ENCODE data around the gene PDZD2. TPM values are rescaled to one million over a fixed set of nuclear protein-coding genes. Genes with fewer than 3 reads are reported as not detected.

PDZD2 gene
- total RNA-seq, 1 experiment from 2014 or later = 2.1 TPM

DNA sequence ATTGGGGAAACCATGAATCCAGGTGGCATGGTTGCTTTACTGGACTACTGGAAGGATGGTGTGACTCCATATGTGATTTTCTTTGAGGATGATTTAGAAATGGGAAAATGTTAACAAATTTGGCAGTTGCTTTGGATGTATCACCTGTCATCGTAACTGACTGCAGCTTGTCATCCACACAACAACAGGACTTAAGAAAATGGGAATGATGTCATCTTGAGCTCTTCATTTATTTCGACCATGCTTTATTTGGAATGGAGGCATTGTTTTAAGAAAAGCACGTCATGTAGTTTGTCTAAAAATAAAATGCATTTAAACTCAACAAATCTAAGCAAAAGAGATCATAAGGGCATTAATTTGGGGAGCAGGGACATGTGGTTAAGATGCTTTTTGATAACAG lies 270.1 kb downstream of the PDZD2 start:
- Histone ChIP-seq H3K4me3 (ENCODE audit: insufficient read depth, low read depth, low read length) (no peak overlapping the region), H3K27me3 (ENCODE audit: control insufficient read depth, insufficient read depth, low read length) (no peaks in the 10 kb centered on the region), H3K36me3 (replicated peaks; ENCODE audit: control insufficient read depth, insufficient read depth, low read length) (no peaks in the 10 kb centered on the region)
- DNase-seq = no peak

DNA sequence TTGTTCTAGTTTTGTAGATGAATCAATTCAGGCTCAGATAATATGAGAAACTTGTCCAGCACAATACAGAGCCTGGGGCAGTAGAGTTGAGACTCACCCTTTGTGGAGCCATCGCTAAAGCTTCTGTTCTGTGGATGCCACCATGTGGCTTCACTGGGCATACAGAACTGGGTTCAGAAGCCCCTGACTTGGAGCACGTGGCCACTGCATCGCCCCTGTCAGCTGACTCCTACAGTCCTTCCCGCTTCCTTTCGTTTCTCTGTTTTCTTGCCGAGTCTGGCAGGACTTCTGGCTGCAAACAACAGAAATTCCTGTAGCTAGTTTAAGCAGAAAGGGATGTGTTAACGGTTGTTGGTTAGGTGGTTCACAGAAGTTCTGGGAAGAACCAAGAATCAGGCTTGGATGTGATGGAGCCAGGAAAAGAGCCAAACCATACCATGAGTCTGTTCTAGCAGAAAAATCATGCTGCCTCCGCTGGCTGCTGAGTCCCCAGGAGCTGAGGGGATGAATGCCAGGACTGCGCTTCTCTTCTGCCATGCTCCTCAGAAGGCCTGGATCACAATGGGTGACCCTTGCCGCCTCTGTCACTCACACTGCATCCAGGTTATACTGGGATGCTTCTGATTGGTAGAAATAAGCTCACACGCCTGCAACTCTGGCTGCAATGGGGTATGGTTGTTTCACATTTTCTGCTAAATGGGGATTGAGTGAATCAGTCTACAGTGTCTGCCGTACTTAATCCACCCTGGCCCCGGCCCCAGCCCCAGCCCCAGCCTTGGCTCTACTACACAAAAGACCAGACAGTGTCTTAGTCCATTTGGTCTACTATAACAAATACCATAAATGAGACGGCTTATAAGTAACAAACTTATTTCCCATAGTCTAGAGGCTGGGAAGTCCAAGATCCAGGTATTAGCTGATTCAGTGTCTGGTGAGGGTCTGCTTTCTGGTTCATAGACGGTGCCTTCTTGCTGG lies 272.6 kb downstream of the PDZD2 start:
- DNase-seq = no peak
- Histone ChIP-seq H3K36me3 (replicated peaks; ENCODE audit: control insufficient read depth, insufficient read depth, low read length) (no peaks in the 10 kb centered on the region), H3K4me3 (ENCODE audit: insufficient read depth, low read depth, low read length) (no peak overlapping the region), H3K27me3 (ENCODE audit: control insufficient read depth, insufficient read depth, low read length) (no peaks in the 10 kb centered on the region)

DNA sequence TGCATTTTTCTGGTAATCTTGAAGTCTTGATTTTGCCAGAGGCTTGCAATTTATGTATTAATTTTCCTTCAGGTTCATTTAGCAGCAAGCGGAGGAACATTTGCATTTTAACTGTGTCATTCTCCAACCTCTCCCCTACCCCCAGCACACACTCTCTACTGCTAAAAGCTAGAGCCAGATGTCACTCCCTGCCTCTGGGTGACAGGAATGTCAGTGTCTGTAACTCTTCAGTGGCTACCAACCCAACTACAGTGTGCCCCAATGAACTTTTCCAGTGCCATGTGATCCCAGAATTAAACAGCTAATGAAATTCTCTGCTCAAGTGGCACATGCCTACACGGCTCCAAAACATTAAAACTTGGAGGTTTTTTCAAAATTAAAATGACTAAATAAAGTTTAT lies 274.9 kb downstream of the PDZD2 start:
- no peak for DNase-seq
- H3K4me3 ChIP-seq (ENCODE audit: insufficient read depth, low read depth, low read length) = no peak overlapping the region
- H3K36me3 ChIP-seq (replicated peaks; ENCODE audit: control insufficient read depth, insufficient read depth, low read length) = no peaks in the 10 kb centered on the region
- H3K27me3 ChIP-seq (ENCODE audit: control insufficient read depth, insufficient read depth, low read length) = no peaks in the 10 kb centered on the region

DNA sequence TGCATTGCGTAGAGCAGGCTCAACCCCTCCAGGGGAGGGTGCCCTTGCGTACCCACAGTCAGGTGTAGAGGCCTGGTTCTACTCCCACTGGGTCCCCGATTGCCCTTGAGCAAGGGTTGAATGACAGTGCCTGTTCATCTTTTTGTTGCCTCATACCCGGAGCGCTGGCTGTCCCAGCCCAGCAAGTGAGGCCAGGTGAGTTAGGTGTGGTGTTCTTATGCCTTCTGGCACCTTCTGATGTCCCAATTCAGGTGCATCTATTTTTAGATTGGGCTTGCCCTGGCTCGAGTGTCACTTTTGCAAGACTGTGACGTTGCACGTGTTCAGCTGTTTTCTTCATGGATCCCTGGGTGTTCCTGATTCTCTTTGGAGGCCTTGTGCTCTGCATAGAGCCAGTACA lies 277.4 kb downstream of the PDZD2 start:
- H3K27me3 ChIP-seq (ENCODE audit: control insufficient read depth, insufficient read depth, low read length) = no peaks in the 10 kb centered on the region
- H3K36me3 ChIP-seq (replicated peaks; ENCODE audit: control insufficient read depth, insufficient read depth, low read length) = no peaks in the 10 kb centered on the region
- H3K4me3 ChIP-seq (ENCODE audit: insufficient read depth, low read depth, low read length) = no peak overlapping the region
- DNase-seq = no peak

DNA sequence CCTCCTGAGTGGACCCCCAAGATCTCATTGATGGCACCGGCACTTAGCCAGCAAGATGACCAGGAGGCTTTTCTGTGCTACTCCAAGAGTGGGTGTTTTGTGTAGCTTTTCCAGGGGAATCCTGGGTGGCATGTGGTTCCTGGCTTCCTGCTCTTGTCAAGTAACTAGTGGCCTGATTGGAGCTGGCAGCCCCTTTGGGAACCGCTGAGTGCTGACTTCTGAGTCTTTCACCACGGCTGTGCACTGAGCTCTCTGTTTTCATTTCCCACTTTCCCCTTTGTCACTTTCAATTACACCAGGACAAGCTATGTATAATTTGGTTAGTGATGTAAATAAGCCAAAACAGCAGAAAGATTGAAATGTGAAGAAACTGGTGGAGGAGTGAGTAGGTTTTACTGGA lies 279.8 kb downstream of the PDZD2 start:
- DNase-seq = no peak
- Histone ChIP-seq H3K27me3 (ENCODE audit: control insufficient read depth, insufficient read depth, low read length) (no peaks in the 10 kb centered on the region), H3K4me3 (ENCODE audit: insufficient read depth, low read depth, low read length) (no peak overlapping the region), H3K36me3 (replicated peaks; ENCODE audit: control insufficient read depth, insufficient read depth, low read length) (no peaks in the 10 kb centered on the region; the same call in 1 of the 2 replicates)

DNA sequence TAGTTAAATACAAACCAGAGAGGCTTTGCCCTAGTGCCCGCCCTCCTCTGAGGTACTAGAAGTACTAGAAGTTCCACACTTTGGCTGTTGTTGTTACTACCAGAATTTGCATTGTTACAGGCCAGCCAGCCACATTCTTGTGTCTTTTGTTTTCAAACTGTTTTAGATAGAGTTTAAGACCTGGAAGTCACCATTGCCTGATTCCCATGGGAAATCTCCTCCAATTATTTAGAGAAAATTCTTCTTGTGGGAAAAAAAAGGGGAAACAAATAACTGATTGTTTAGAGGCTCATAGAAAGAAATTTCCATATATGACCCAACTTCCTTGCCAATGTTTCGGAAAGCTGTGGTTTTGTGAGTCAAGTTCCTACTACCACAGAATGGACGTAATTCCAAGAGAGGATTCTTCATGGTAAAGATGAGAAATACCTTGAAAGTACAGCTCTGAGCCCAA lies 282.9 kb downstream of the PDZD2 start:
- H3K4me3 ChIP-seq (ENCODE audit: insufficient read depth, low read depth, low read length) = no peak overlapping the region
- no peak for DNase-seq
- H3K27me3 ChIP-seq (ENCODE audit: control insufficient read depth, insufficient read depth, low read length) = no peaks in the 10 kb centered on the region

DNA sequence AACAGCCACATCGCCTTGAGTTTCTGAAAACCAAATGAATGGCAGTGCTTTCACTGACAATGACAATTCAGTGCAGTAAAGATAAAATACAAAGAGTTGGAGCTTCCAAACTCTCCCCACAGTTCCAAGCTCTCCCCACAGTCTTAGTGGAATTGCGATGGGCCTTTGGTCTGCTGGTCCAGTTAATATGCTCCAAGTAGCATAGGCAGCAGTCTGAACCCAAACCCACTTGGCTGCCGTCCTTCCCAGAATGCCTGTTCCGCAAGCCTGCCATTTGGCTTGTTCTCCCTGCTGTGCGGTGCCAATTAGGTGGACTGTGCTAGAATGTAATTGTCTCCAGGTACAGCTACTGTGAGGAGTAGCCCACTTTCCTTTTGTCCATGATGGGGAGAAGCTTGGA lies 285.1 kb downstream of the PDZD2 start:
- H3K4me3 ChIP-seq (ENCODE audit: insufficient read depth, low read depth, low read length) = no peak overlapping the region
- DNase-seq = no peak
- no peaks in the 10 kb centered on the region; the same call in 1 of the 2 replicates for H3K36me3 ChIP-seq (replicated peaks; ENCODE audit: control insufficient read depth, insufficient read depth, low read length)
- H3K27me3 ChIP-seq (ENCODE audit: control insufficient read depth, insufficient read depth, low read length) = no peaks in the 10 kb centered on the region

More for the DNA sequence above, 282.9 kb downstream of the PDZD2 start:
- H3K36me3 ChIP-seq (replicated peaks; ENCODE audit: control insufficient read depth, insufficient read depth, low read length) = no peaks in the 10 kb centered on the region; the same call in 1 of the 2 replicates

DNA sequence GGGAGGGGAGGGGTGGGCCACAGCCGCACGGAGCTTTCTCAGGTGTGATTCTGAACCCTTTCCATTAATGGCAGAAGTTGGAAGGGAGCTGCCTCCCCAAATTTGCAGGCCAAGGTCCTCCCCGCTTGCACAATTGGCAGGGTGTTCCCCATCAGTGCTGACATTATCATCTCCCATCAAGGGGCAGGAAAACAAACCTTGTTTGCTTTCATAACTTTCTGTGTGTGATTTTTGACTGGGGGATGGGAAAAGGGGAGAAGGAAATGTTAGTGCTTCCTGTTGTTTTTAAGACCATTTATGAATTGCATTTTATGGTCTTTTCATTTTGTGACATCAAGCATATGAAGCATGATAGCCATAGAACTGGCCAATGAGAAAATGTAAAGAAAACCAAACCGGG lies 292.9 kb downstream of the PDZD2 start:
- no peak for DNase-seq
- no peaks in the 10 kb centered on the region for H3K27me3 ChIP-seq (ENCODE audit: control insufficient read depth, insufficient read depth, low read length)
- no peak overlapping the region for H3K4me3 ChIP-seq (ENCODE audit: insufficient read depth, low read depth, low read length)
- no peaks in the 10 kb centered on the region for H3K36me3 ChIP-seq (replicated peaks; ENCODE audit: control insufficient read depth, insufficient read depth, low read length)

DNA sequence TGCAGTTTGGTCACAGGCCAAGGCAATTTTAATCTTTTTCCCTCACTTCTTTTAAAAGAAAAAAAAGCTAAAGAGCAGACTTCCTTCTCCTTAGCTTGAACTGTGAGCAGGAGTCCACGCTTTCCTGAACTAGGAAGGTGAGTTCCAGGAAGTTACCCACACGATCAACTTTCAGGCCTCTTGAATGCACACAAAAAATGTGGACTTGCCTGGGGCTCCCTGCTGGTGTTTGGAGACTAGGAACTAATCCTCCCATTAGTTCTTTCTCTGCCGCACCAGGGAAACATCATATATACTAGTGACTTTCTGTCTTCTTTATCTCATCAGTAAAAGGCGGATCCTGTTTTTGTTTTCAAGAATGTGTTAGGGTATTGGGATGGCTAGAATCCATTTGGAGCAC lies 295.2 kb downstream of the PDZD2 start:
- no peak overlapping the region for H3K4me3 ChIP-seq (ENCODE audit: insufficient read depth, low read depth, low read length)
- no peaks in the 10 kb centered on the region for H3K36me3 ChIP-seq (replicated peaks; ENCODE audit: control insufficient read depth, insufficient read depth, low read length)
- no peaks in the 10 kb centered on the region for H3K27me3 ChIP-seq (ENCODE audit: control insufficient read depth, insufficient read depth, low read length)
- DNase-seq = no peak

DNA sequence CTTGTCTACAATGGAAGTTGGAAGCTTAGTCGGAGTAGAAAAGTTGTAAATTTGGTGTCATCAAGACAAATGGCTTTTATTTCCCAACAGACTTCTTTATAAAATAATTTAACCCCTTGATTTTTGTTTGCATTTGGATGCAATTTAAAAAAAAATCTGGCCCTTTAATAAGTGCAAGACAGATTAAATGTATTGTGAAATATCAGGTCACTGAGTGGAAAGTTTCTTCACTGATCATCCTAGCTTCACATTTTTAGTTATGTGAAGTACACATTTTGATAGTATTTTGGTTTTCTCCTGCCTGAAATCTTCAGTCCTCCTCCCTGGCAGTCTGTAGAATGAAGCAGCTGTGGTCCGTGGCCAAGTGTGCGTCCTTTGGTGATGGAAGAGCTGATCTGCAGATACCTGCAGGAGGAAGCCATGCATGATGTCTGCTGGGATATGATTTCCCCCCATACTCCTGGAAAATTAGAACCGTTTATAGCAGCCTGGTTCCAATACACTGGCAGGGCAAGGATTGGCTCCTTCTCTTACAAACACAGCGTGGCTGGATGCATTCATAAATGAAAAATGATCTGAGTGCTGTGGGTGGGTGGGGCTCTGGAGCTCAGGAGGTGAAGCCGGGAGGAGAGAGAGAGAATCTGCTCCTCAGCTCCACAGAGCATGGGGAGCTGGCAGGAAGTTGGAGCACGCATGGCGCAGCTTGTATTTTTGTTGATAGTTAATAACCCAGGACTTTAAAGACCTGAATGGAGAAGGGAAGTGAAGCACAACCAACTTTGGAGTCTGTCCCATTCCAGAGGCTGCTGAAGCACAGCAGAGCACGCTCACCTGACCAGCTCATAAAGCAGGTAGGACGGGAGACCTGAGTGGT lies 296.8 kb downstream of the PDZD2 start:
- Histone ChIP-seq H3K4me3 (ENCODE audit: insufficient read depth, low read depth, low read length) (no peak overlapping the region), H3K36me3 (replicated peaks; ENCODE audit: control insufficient read depth, insufficient read depth, low read length) (no peaks in the 10 kb centered on the region), H3K27me3 (ENCODE audit: control insufficient read depth, insufficient read depth, low read length) (no peaks in the 10 kb centered on the region)
- no peak for DNase-seq

DNA sequence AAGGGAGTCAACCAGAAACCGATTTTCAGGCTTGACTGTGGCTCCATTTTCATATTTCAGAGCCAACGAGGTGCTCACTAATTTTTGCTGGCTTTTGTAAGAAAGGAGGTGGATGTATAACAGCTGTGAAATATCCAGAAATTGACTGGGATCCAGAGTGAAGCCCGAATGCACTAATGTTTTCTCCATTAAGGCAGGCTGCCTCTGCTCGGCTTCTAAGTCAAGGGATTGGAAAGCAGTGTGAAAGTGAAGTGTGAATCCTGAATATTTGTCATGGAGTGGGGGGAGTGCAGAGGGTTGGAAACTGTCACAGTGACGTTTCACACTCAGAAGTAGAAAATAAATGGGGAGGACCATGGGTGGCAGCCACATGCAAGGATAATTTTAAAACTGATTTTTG lies 297.8 kb downstream of the PDZD2 start:
- H3K36me3 ChIP-seq (replicated peaks; ENCODE audit: control insufficient read depth, insufficient read depth, low read length) = no peaks in the 10 kb centered on the region
- no peaks in the 10 kb centered on the region for H3K27me3 ChIP-seq (ENCODE audit: control insufficient read depth, insufficient read depth, low read length)
- H3K4me3 ChIP-seq (ENCODE audit: insufficient read depth, low read depth, low read length) = no peak overlapping the region
- no peak for DNase-seq

DNA sequence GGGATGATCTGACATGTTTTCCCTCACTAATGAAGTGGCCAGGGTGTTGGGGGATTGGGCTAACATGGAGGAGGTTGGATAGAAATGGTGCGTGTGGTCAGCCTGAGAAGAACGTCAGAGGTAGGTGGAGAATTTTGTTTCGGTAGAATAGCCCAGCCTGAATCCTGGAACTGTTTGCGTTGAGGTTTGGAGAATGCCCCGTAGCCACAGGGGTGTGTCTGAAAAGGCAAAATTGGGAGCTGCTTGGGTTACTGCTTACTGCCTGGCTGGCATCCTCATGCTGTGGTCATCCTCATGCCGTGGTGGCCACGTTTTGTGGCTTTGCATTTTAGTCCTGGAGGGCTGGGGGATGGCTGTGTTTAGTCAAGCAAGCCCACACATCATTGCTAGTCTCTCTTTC lies 298.3 kb downstream of the PDZD2 start:
- no peaks in the 10 kb centered on the region for H3K27me3 ChIP-seq (ENCODE audit: control insufficient read depth, insufficient read depth, low read length)
- H3K4me3 ChIP-seq (ENCODE audit: insufficient read depth, low read depth, low read length) = no peak overlapping the region
- DNase-seq = no peak
- no peaks in the 10 kb centered on the region for H3K36me3 ChIP-seq (replicated peaks; ENCODE audit: control insufficient read depth, insufficient read depth, low read length)

DNA sequence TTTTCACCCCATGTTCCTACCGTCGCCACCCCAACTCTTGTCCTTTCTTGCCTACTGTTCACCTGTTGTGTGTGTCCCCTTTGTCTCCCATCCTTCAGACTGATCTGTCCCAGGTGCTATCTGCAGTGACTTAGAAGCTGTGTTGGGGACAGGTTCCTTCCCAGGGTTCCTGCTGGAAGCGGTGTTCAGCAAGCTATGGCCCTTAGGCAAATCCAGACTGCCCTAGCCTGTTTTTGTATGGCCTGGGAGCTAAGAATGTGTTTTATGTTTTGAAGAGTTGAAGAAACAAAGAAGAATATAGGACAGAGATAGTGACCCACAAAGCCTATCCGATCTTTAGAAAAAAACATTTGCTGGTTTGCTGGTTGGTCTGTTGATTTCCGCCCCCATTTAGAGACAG lies 298.8 kb downstream of the PDZD2 start:
- no peaks in the 10 kb centered on the region for H3K36me3 ChIP-seq (replicated peaks; ENCODE audit: control insufficient read depth, insufficient read depth, low read length)
- no peak for DNase-seq

DNA sequence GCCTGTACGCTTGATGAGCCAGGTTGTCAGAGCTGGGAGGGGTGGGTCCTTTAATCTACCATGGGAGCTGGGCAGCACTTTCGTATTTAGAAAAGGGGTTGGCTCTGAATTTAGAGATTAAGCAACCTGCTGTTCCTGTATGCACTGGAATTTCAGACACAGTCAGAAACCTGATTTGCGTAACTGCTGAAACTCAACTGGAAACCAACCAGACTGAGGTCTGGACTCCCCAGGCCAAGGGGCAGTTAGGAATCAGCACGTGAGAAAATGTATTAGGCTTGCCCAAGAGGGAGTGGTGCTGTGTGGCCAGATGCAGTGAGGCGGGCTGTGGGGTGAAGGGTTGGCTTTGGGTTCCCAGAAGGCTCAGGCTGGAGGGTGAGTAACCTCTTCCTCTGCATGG lies 300.2 kb downstream of the PDZD2 start:
- Histone ChIP-seq H3K4me3 (ENCODE audit: insufficient read depth, low read depth, low read length) (no peak overlapping the region), H3K27me3 (ENCODE audit: control insufficient read depth, insufficient read depth, low read length) (no peaks in the 10 kb centered on the region), H3K36me3 (replicated peaks; ENCODE audit: control insufficient read depth, insufficient read depth, low read length) (no peaks in the 10 kb centered on the region)
- DNase-seq = no peak

More for the DNA sequence above, 298.8 kb downstream of the PDZD2 start:
- H3K27me3 ChIP-seq (ENCODE audit: control insufficient read depth, insufficient read depth, low read length) = no peaks in the 10 kb centered on the region
- H3K4me3 ChIP-seq (ENCODE audit: insufficient read depth, low read depth, low read length) = no peak overlapping the region

All from H7 (cell line).